GM18520 (cell line): ENCODE data around the gene EDC4.
A peak's percentile ranks its signal among the peaks of the same experiment; 100 is the strongest.

Experiments used
- ATAC-seq: cut with Tn5 transposase; IDR thresholded peaks from one replicate; pipeline ENCODE4 v1.9.1; 2021; ENCODE audit not compliant: unreplicated experiment

Gene EDC4

DNA sequence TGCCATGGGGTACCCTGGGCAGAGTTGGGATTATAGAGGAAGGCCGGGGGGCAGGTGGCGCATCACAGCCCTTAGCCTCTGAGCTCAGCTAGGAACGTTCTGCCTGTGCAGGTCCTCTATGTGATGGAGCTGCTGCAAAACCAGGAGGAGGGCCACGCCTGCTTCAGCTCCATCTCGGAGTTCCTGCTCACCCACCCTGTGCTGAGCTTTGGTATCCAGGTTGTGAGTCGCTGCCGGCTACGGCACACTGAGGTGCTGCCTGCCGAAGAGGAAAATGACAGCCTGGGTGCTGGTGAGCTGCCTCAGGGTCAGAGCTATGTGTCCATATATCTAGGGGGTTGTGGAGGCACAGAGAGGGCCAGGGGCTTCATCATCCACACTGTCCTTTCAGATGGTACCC, 6.0 kb downstream of the EDC4 start:
- ATAC-seq: no peak

DNA sequence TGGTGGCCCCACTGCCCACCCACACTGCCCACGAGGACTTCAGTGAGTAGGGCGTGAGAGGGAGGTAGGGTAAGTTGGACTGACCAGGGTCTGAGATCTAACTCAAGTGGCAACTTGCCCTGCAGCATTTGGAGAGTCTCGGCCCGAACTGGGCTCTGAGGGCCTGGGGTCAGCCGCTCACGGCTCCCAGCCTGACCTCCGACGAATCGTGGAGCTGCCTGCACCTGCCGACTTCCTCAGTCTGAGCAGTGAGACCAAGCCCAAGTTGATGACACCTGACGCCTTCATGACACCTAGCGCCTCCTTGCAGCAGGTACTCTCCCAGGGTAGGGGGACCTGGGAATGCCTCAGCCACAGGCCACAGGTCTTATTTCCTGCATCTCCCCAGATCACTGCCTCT, 6.6 kb downstream of the EDC4 start:
- no peak for ATAC-seq

DNA sequence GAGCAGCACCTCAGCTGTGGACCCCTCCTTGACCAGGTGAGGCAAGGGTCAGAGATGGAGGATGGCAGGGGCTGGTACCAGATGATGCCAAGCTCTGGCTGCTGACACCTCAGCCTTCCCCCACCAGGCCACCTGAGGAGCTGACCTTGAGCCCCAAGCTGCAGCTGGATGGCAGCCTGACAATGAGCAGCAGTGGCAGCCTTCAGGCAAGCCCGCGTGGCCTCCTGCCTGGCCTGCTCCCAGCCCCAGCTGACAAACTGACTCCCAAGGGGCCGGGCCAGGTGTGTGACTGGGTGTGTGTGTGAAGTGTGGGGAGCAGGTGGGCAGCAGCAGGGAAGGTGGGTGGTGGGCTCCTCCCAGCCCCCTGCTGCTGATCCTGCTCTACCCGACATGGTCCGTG, 7.1 kb downstream of the EDC4 start:
- ATAC-seq: no peak

DNA sequence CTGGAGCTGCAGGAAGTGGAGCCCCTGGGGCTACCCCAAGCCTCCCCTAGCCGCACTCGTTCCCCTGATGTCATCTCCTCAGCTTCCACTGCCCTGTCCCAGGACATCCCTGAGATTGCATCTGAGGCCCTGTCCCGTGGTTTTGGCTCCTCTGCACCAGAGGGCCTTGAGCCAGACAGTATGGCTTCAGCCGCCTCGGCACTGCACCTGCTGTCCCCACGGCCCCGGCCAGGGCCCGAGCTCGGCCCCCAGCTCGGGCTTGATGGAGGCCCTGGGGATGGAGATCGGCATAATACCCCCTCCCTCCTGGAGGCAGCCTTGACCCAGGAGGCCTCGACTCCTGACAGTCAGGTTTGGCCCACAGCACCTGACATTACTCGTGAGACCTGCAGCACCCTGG, 7.7 kb downstream of the EDC4 start:
- no peak for ATAC-seq

DNA sequence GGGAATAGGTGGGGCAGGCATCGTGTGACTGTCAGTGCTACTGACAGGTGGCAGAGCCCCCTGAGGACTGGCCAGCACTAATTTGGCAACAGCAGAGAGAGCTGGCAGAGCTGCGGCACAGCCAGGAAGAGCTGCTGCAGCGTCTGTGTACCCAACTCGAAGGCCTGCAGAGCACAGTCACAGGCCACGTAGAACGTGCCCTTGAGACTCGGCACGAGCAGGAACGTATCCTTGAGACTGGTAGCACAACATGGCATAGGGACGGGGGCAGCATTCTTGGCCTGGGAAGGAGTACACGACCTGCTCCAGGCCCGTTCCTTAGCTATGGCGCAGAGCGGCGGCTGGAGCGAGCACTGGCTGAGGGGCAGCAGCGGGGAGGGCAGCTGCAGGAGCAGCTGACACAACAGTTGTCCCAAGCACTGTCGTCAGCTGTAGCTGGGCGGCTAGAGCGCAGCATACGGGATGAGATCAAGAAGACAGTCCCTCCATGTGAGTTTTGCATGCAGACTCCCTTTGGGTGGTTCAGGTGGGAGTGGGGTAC, 8.8 kb downstream of the EDC4 start:
- ATAC-seq: no peak

DNA sequence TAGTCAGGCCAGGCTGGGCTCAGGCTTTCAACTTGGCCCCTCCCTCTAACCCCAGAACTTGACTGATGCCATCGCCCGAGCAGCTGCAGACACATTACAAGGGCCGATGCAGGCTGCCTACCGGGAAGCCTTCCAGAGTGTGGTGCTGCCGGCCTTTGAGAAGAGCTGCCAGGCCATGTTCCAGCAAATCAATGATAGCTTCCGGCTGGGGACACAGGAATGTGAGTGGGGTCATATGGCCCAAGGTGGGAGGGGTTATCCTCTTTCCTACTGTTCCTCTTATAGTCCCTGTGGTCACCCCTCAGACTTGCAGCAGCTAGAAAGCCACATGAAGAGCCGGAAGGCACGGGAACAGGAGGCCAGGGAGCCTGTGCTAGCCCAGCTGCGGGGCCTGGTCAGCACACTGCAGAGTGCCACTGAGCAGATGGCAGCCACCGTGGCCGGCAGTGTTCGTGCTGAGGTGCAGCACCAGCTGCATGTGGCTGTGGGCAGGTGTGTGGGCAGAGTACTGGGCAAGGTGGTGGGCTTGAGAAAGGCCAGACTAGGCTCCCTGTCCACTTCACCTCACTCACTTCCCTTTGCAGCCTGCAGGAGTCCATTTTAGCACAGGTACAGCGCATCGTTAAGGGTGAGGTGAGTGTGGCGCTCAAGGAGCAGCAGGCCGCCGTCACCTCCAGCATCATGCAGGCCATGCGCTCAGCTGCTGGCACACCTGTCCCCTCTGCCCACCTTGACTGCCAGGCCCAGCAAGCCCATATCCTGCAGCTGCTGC, 9.7 kb downstream of the EDC4 start:
- ATAC-seq: no peak

DNA sequence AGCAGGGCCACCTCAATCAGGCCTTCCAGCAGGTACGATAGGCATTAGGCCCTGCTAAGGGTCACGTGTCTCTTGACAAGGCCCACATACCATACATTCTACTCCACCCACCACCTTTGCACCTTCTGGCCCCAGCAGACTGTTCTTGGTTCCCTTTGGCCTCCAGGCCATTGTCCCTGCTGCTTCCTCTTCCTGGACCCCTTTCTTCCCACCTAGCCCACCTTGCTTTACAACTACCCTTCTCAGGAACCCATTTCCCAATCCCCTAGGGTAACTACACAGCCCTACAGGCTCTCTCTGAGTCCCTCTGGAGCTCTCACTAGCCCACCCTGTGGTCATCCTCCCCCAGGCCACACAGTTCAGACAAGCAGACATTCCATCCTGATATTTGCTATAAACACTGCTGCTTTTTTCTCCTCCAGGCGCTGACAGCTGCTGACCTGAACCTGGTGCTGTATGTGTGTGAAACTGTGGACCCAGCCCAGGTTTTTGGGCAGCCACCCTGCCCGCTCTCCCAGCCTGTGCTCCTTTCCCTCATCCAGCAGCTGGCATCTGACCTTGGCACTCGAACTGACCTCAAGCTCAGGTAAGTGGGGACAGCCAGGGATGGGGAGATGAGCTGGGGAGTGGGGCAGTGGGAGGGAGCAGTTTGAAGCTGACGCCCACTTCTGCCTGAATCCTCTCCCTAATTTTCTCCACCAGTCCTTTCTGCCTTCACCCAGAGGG, 10.5 kb downstream of the EDC4 start:
- no peak for ATAC-seq

- no peak for ATAC-seq
Observed at GRCh38 chr16:67883872-67884261, 11.0 kb downstream of the EDC4 start.

DNA sequence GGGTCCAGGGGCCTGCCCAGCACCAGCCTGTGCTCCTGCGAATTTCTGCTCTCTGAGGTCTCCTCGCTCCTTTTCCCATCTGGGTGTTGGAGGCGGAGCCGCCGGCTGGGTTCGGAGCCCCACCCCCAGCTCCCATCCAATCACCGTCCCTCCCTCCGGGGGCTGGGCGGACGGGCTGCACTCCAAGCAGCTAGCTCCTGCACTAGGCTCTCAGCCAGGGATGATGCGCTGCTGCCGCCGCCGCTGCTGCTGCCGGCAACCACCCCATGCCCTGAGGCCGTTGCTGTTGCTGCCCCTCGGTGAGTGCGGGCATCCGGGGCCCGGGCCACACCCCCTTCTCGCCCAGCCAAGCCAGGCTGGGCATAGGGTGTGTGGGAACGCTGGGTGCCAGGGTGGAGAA, 11.8 kb downstream of the EDC4 start, which contains the start of gene NRN1L:
Gene NRN1L (plus strand): TSS at position 202 of the 400 bp plus-strand sequence. CDS start 19 bp downstream, at position 221.
- no peak for ATAC-seq

DNA sequence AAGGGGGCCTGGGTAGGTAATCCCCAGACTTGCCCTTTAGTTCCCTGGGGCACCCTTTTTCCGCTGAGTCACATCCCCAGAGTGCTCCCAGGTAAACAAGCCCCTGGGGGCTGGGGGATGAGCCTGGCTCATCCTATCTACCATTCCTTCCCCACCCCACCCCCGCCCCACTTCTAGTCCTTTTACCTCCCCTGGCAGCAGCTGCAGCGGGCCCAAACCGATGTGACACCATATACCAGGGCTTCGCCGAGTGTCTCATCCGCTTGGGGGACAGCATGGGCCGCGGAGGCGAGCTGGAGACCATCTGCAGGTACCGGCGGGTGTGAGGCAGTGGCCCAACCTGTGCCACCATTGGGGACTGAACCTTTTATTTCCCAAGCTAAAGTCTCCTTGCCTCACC, 12.7 kb downstream of the EDC4 start:
- ATAC-seq: no peak

DNA sequence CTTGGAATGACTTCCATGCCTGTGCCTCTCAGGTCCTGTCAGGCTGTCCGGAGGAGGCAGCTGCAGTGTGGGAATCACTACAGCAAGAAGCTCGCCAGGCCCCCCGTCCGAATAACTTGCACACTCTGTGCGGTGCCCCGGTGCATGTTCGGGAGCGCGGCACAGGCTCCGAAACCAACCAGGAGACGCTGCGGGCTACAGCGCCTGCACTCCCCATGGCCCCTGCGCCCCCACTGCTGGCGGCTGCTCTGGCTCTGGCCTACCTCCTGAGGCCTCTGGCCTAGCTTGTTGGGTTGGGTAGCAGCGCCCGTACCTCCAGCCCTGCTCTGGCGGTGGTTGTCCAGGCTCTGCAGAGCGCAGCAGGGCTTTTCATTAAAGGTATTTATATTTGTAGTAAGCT, 13.1 kb downstream of the EDC4 start:
- ATAC-seq: no peak

DNA sequence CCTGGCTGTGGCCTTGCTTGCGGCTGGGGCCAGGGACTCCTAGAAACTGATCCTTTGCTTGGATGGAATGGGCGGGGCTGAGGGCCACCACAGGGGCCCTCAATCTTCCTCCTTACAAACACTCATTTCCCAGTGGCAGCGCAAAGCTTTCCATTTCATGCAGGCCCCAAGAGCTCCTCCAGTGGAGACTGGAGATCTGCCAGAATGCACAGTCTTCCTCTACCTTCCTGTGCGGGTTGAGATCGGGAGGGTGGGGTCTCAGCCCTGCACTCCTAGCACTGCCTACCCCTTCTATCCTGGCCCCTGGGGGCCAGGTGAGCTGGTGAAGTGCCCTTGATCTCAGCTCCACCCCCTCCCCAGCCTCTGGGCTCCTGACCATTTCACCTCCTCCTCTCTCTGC, 13.5 kb downstream of the EDC4 start:
- ATAC-seq: no peak

GRCh38 chr16:67888331-67888730, 15.5 kb downstream of the EDC4 start:
- ATAC-seq: no peak

GRCh38 chr16:67892375-67892774, 19.5 kb downstream of the EDC4 start:
- ATAC-seq: no peak

DNA sequence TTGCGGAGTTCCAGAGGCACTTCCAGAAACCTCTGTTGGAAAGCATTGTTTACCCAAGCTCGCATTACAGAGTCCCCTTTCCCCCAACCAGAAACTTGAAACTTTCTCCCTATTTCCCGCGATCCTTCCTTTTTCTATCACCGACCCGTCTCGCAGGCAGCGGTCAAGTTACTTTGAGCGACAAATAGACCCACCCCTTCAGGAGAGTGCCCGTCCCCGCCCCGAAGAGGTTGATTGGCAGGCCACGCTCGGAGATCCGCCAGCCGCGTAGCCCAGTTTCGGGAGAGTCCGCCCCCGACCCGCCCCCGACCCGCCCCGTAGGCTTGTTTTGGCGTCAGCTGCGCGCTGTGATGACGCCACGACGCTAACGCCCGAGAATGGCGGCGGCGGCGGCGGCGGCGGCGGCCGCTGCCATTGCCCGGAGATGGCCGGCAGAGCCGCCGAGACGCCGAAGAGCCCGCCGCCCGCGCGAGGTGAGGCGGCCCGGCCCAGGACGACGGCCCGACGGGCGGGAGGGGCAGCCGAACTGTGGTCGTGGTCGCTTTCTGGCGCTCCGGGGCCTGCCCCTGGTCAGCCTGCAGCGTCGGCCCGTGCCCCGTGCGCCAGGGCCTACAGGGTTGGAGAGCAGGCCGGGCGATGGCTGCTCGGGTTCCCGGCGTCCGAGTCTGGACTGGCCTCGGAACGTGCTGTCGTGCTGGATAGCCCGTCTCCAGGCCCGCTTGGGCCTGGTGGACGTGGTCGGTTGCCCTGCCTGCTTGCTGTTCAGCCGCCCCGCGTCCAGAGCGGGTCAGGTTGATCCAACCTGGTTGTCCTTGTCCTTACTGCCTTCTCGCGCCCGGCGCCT, 20.3 kb downstream of the EDC4 start, which contains the start of gene PSKH1:
Gene PSKH1 (plus strand): TSS at position 356 of the 844 bp plus-strand sequence. CDS start 15,496 bp downstream, outside the sequence.
- ATAC-seq: peak; percentile 67

DNA sequence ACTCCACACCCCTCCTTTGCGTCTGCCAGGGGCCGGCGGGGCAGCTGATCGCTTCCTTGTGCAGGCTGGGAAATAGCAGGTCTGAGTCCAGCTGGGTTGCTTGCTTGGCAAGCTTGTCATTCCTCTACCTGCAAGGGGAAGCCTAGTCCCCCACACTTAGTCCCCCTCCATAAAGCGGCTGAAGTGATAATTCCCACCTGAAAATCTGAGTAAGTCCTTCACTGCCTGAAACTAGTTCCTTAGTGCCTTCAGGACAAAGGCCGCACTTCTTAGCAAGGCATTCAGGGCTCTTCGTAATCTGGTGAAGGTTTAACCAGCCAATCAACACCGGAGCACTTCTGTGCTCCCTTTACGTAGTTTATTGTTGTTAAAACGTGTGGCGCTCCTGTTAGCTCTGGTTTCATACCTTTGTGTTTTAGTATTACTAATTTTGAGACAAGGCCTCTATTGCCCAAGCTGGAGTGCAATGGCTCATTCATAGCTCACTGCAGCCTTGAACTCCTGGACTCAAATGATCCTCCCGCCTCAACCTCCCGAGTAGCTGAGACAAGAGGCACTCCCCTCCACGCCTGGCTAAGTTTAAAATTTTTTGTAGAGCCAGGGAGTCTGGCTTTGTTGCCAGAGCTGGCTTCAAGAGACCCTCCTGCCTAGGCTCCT, 21.0 kb downstream of the EDC4 start:
- ATAC-seq: no peak

DNA sequence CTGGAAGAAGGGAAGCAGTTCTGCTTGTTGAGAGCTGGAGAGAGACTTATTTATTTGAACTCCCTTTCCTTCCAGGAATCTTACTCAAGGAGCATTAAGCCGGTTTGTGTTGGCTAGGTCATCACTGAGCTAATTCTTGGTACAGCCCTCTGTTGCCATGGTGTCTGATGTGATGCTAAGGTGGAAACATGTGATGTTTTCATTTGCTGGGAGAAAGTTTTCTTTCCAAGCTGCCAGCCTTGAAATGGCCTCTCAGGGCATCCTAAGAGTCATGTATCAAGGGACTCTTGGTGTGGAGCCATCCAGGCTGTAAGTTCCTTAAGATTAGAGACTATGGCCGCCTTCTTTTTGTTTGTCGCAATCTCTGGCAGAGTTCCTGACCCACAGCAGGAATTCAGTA, 24.4 kb downstream of the EDC4 start:
- no peak for ATAC-seq

- no peak for ATAC-seq
Observed at GRCh38 chr16:67901734-67902133, 28.9 kb downstream of the EDC4 start.

GRCh38 chr16:67902831-67903230, 30.0 kb downstream of the EDC4 start:
- no peak for ATAC-seq

DNA sequence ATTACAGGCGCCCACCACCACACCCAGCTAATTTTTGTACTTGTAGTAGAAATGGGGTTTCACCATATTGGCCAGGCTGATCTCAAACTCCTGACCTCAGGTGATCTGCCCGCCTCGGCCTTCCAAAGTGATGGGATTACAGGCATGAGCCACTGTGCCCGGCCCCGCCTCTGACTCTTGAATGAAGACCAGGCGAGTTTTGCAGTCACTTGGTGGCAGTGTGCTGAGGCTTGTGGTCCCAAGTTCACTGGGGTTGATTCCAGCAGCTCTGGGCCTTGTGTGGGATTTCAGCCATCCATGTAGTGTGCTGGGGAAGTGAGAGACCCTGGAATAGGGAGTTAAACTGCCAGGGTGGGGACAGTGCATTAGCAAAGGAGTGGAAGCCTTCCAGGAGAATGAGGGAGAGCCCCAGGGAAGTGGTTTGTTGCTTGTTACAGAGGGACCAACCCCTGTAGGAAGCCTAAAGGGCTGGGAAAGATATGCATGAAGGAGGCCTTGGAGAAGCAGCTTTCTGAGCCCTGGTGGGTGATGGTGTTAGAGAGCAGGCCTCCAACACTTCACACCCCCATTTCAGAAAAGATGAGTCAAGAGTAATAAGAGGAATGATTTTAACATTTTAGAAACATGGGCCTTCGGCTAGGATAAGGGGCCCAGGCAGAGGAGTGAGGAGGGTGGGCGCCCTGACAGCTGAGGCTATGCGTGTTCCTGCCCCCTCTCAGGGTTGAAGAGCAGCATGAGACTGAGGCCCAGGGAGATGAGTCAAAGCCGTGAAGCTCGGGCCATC, 34.7 kb downstream of the EDC4 start:
- no peak for ATAC-seq
